Upper lobe of left lung (tissue), 6 donors: ENCODE measurements around the gene RDX. TPM values are rescaled to one million over a fixed set of nuclear protein-coding genes. Genes with fewer than 3 reads are reported as not detected.
"Not testable (repeated sequence)": the region's sequence is repeated elsewhere in the genome, so short reads cannot be mapped to it uniquely, and the experiment has no call there.

Source experiments
- ATAC-seq, 2 donors: fragments of 200-7000 bp; cut with Tn5 transposase; one replicate each; pipeline ENCODE4 v1.9.1; 2022; ENCODE audit warnings: mild to moderate bottlenecking in 2 of 2, moderate library complexity in 2 of 2; ENCODE audit not compliant: low FRiP score in 2 of 2
- DNase-seq, 2 donors: peaks; one replicate each; pipeline ENCODE4 v3.0.0-alpha.2; 2019 to 2020
- H3K27ac ChIP-seq, 4 donors: fragments of 200-600 bp; sonication (generic); one replicate each; pipeline ENCODE4 v1.5.1; 2016 to 2019
- H3K27me3 ChIP-seq, 4 donors: fragments of 200-600 bp; sonication (generic); one replicate each; pipeline ENCODE4 v1.5.1; 2017 to 2019
- H3K36me3 ChIP-seq, 4 donors: fragments of 200-600 bp; sonication (generic); one replicate each; pipeline ENCODE4 v1.5.1; 2016 to 2019
- H3K4me1 ChIP-seq, 4 donors: fragments of 200-600 bp; sonication (generic); one replicate each; pipeline ENCODE4 v1.5.1; 2018 to 2019
- H3K4me3 ChIP-seq, 4 donors: fragments of 200-600 bp; sonication (generic); one replicate each; pipeline ENCODE4 v1.5.1; 2017 to 2019; ENCODE audit warnings: mild to moderate bottlenecking in 2 of 4, moderate library complexity in 1 of 4
- H3K9me3 ChIP-seq, 4 donors: fragments of 200-600 bp; sonication (generic); one replicate each; pipeline ENCODE4 v1.5.1; 2018 to 2019
- CTCF ChIP-seq, 6 experiments: fragments of 450-650 bp in 4 of 6; fragments of 200-600 bp in 2 of 6; sonication (generic) in 2 of 6; IDR thresholded peaks; one replicate each; pipeline ENCODE4 v1.5.1; 2016 to 2019; ENCODE audit warnings: antibody characterized with exemption in 6 of 6
- EP300 ChIP-seq, 4 donors: sonication (generic); formaldehyde crosslinking; IDR thresholded peaks; one replicate each; pipeline ENCODE4 v1.5.1; 2017; ENCODE audit warnings: antibody characterized with exemption in 4 of 4, control low read depth in 2 of 4
- POLR2A ChIP-seq, 4 donors: fragments of 450-650 bp; IDR thresholded peaks; one replicate each; pipeline ENCODE4 v1.5.1; 2016 to 2017; ENCODE audit warnings: antibody characterized with exemption in 4 of 4, mild to moderate bottlenecking in 2 of 4
- POLR2AphosphoS5 ChIP-seq, 2 donors: sonication (generic); formaldehyde crosslinking; IDR thresholded peaks; one replicate each; pipeline ENCODE4 v1.5.1; 2017; ENCODE audit warnings: antibody characterized with exemption in 2 of 2
- WGBS, 2 donors: methylation state at CpG; one replicate each; pipeline ENCODE4 v1.1.5; 2017 to 2018; 5-methylcytosine and 5-hydroxymethylcytosine counted together
- total RNA-seq, 6 donors: library from RNA; depleted of rRNA in 4 of 6; stranded (reverse); fragments of >200 nt in 4 of 6; gene quantifications; one replicate each; pipeline versions ENCODE4 v1.1.0 to v1.2.1, GENCODE V29; 2016 to 2021
- donor health status: DM: no; HTN: no; CAD: no; lungs with moderate emphysema.
- donor health status: DM: no; HTN: yes; CAD: no; lungs with severe emphysema.

The RDX gene
- total RNA-seq, 6 donors from 2014 or later: 113 to 142 (median 121) TPM

- no peaks in the 10 kb centered on the region for H3K27me3 ChIP-seq
- WGBS, 2 donors: 0 to 1% methylated on average over 5 to 25 of the region's 39 CpGs
- TF ChIP-seq CTCF (IDR thresholded peaks at IDR 0.05): no peak
- peak in 1 of 4 donors; percentile 10 for TF ChIP-seq POLR2A (IDR thresholded peaks at IDR 0.05)
- TF ChIP-seq EP300 (IDR thresholded peaks at IDR 0.05): no peak
- TF ChIP-seq POLR2AphosphoS5 (IDR thresholded peaks at IDR 0.05): peak in 1 of 2 donors; percentile 23
These were observed 736 bp downstream of the RDX start for GRCh38 chr11:110295531-110296225.

GRCh38 chr11:110295086-110295485 is 1.3 kb downstream of the RDX start:
- Histone ChIP-seq H3K9me3 (no peaks in the 10 kb centered on the region), H3K36me3 (no peaks in the 10 kb centered on the region), H3K4me1 (peaks cover 22 to 56% (median 34%) of the 10 kb centered on the region in 4 donors), H3K27me3 (no peaks in the 10 kb centered on the region), H3K4me3 (peak overlapping the region; percentile 72 to 98 (median 81)), H3K27ac (peak overlapping the region; percentile 94 to 99 (median 98))
- no peak for DNase-seq
- no peak for ATAC-seq
- TF ChIP-seq POLR2A (IDR thresholded peaks at IDR 0.05) (no peak), POLR2AphosphoS5 (IDR thresholded peaks at IDR 0.05) (no peak), CTCF (IDR thresholded peaks at IDR 0.05) (no peak), EP300 (IDR thresholded peaks at IDR 0.05) (no peak)
- 4 to 6% methylated on average over 4 of the region's 4 CpGs for WGBS, 2 donors

More at GRCh38 chr11:110295531-110296225, 736 bp downstream of the RDX start:
- DNase-seq (peak; percentile 62 to 91), ATAC-seq (peak; percentile 74 to 80)
- Histone ChIP-seq H3K4me3 (peak overlapping the region; percentile 72 to 98 (median 81)), H3K9me3 (no peaks in the 10 kb centered on the region), H3K27ac (peak overlapping the region; percentile 94 to 99 (median 98)), H3K4me1 (peaks cover 22 to 52% (median 34%) of the 10 kb centered on the region in 4 donors), H3K36me3 (no peaks in the 10 kb centered on the region)

GRCh38 chr11:110294509-110294908 is 1.9 kb downstream of the RDX start:
- peaks cover 22 to 58% (median 34%) of the 10 kb centered on the region in 4 donors for H3K4me1 ChIP-seq

GRCh38 chr11:110293389-110293788 is 3.0 kb downstream of the RDX start:
- H3K9me3 ChIP-seq: no peaks in the 10 kb centered on the region
- H3K27me3 ChIP-seq: no peaks in the 10 kb centered on the region
- H3K4me1 ChIP-seq: peaks cover 24 to 58% (median 37%) of the 10 kb centered on the region in 4 donors
- WGBS, 2 donors: 37 to 44% methylated on average over 4 of the region's 4 CpGs
- H3K27ac ChIP-seq: peak overlapping the region in 1 of 4 donors; percentile 99
- TF ChIP-seq POLR2AphosphoS5 (IDR thresholded peaks at IDR 0.05) (no peak), EP300 (IDR thresholded peaks at IDR 0.05) (no peak), CTCF (IDR thresholded peaks at IDR 0.05) (no peak), POLR2A (IDR thresholded peaks at IDR 0.05) (no peak)
- DNase-seq: no peak
- no peaks in the 10 kb centered on the region for H3K36me3 ChIP-seq
- peak overlapping the region in 2 of 4 donors; percentile 88 to 98 for H3K4me3 ChIP-seq
- ATAC-seq: no peak

More at GRCh38 chr11:110294509-110294908, 1.9 kb downstream of the RDX start:
- Histone ChIP-seq H3K9me3 (no peaks in the 10 kb centered on the region), H3K27me3 (no peaks in the 10 kb centered on the region), H3K4me3 (peak overlapping the region in 3 of 4 donors; percentile 72 to 98 (median 88)), H3K36me3 (no peaks in the 10 kb centered on the region), H3K27ac (peak overlapping the region in 3 of 4 donors; percentile 94 to 99 (median 97))
- ATAC-seq (no peak), DNase-seq (no peak)
- TF ChIP-seq POLR2A (IDR thresholded peaks at IDR 0.05) (no peak), EP300 (IDR thresholded peaks at IDR 0.05) (no peak), CTCF (IDR thresholded peaks at IDR 0.05) (no peak), POLR2AphosphoS5 (IDR thresholded peaks at IDR 0.05) (no peak)
- 36 to 42% methylated on average over 6 of the region's 6 CpGs for WGBS, 2 donors

- H3K36me3 ChIP-seq, H3K4me3 ChIP-seq, ATAC-seq, H3K27me3 ChIP-seq, DNase-seq, H3K9me3 ChIP-seq: not testable (repeated sequence)
- Histone ChIP-seq H3K4me1 (peaks cover 20 to 56% (median 35%) of the 10 kb centered on the region in 4 donors), H3K27ac (peak overlapping the region in 2 of 4 donors; percentile 23 to 27)
- 80 to 90% methylated on average over 4 of the region's 4 CpGs for WGBS, 2 donors
These were observed 4.3 kb downstream of the RDX start for GRCh38 chr11:110292146-110292545.
